ENCODE results near the gene FIBP. TPM values are rescaled to one million over a fixed set of nuclear protein-coding genes. Genes with fewer than 3 reads are reported as not detected.

Gene FIBP
- total RNA-seq, 3 donors from 2014 or later: 51.2 to 68.5 (median 51.7) TPM

- peaks cover 0 to 6% of the 10 kb centered on the region in 2 donors for H3K4me1 ChIP-seq
- intact Hi-C loops (cut with DNase I; ENCODE audit: low total_unique reads): no loop called here
- peaks cover 0 to 8% of the 10 kb centered on the region in 2 donors for H3K27me3 ChIP-seq
- no peak for DNase-seq (ENCODE audit: low spot score in 2 of 2)
- H3K27ac ChIP-seq: no peak overlapping the region
- TF ChIP-seq POLR2A (IDR thresholded peaks at IDR 0.05): no peak
- TF ChIP-seq CTCF (IDR thresholded peaks at IDR 0.05): no peak
- no peak for TF ChIP-seq POLR2AphosphoS5 (IDR thresholded peaks at IDR 0.05)
- H3K36me3 ChIP-seq: no peaks in the 10 kb centered on the region
- no peak overlapping the region for H3K4me3 ChIP-seq
- no peaks in the 10 kb centered on the region for H3K9me3 ChIP-seq
Measured at GRCh38 chr11:65903715-65904114, 15.4 kb upstream of the FIBP start.

- intact Hi-C loops (cut with DNase I; ENCODE audit: low total_unique reads): no loop called here
- Histone ChIP-seq H3K27ac (no peak overlapping the region), H3K9me3 (no peaks in the 10 kb centered on the region)
Measured at GRCh38 chr11:65903068-65903481, 14.8 kb upstream of the FIBP start.

GRCh38 chr11:65900899-65901180 lies 12.6 kb upstream of the FIBP start:
- intact Hi-C loops (cut with DNase I; ENCODE audit: low total_unique reads): no loop called here
- Histone ChIP-seq H3K4me1 (peaks cover 0 to 6% of the 10 kb centered on the region in 2 donors), H3K4me3 (peak overlapping the region; percentile 52 to 89 (median 53)), H3K27me3 (peaks cover 0 to 8% of the 10 kb centered on the region in 2 donors), H3K9me3 (no peaks in the 10 kb centered on the region), H3K36me3 (no peaks in the 10 kb centered on the region), H3K27ac (peak overlapping the region in 1 of 2 donors; percentile 46)
- DNase-seq (ENCODE audit: low spot score in 2 of 2): no peak
- TF ChIP-seq POLR2AphosphoS5 (IDR thresholded peaks at IDR 0.05): no peak
- TF ChIP-seq POLR2A (IDR thresholded peaks at IDR 0.05): no peak
- no peak for TF ChIP-seq CTCF (IDR thresholded peaks at IDR 0.05)

More at GRCh38 chr11:65903068-65903481, 14.8 kb upstream of the FIBP start:
- TF ChIP-seq CTCF (IDR thresholded peaks at IDR 0.05): no peak
- no peak for TF ChIP-seq POLR2A (IDR thresholded peaks at IDR 0.05)
- peaks cover 0 to 6% of the 10 kb centered on the region in 2 donors for H3K4me1 ChIP-seq
- peaks cover 0 to 8% of the 10 kb centered on the region in 2 donors for H3K27me3 ChIP-seq
- DNase-seq (ENCODE audit: low spot score in 2 of 2): no peak
- H3K36me3 ChIP-seq: no peaks in the 10 kb centered on the region
- H3K4me3 ChIP-seq: no peak overlapping the region

GRCh38 chr11:65900125-65900898 lies 12.0 kb upstream of the FIBP start, which contains the start of gene FOSL1:
TSS of gene FOSL1 (minus strand) at chr11:65900388. CDS start at chr11:65900339, 49 bp downstream.
- intact Hi-C loops (cut with DNase I; ENCODE audit: low total_unique reads): no loop called here
- H3K27ac ChIP-seq: peak within 1 kb of the TSS; percentile 46 to 82

GRCh38 chr11:65899356-65900124 lies 11.3 kb upstream of the FIBP start:
- no peak for DNase-seq (ENCODE audit: low spot score in 2 of 2)
- no peaks in the 10 kb centered on the region for H3K36me3 ChIP-seq
- peaks cover 0 to 6% of the 10 kb centered on the region in 2 donors for H3K4me1 ChIP-seq
- peak overlapping the region; percentile 52 to 89 (median 53) for H3K4me3 ChIP-seq
- H3K9me3 ChIP-seq: no peaks in the 10 kb centered on the region
- peak overlapping the region; percentile 46 to 82 for H3K27ac ChIP-seq
- peaks cover 0 to 8% of the 10 kb centered on the region in 2 donors for H3K27me3 ChIP-seq
- intact Hi-C loops (cut with DNase I; ENCODE audit: low total_unique reads): no loop called here
- TF ChIP-seq CTCF (IDR thresholded peaks at IDR 0.05) (no peak), POLR2AphosphoS5 (IDR thresholded peaks at IDR 0.05) (no peak), POLR2A (IDR thresholded peaks at IDR 0.05) (no peak)

More at GRCh38 chr11:65900125-65900898, 12.0 kb upstream of the FIBP start, which contains the start of gene FOSL1:
- DNase-seq (ENCODE audit: low spot score in 2 of 2): peak; percentile 87 to 90
- Histone ChIP-seq H3K4me3 (peak within 1 kb of the TSS; percentile 52 to 89 (median 53)), H3K4me1 (peaks cover 0 to 6% of the 10 kb centered on the region in 2 donors), H3K36me3 (no peaks in the 10 kb centered on the region), H3K9me3 (no peaks in the 10 kb centered on the region), H3K27me3 (peaks cover 0 to 8% of the 10 kb centered on the region in 2 donors)
- TF ChIP-seq POLR2A (IDR thresholded peaks at IDR 0.05) (no peak), POLR2AphosphoS5 (IDR thresholded peaks at IDR 0.05) (peak in 2 of 3 donors; percentile 37 to 49)
